Thoracic aorta (tissue), 2 donors: ENCODE measurements around the gene MGAT3. TPM values are rescaled to one million over a fixed set of nuclear protein-coding genes. Genes with fewer than 3 reads are reported as not detected.
A peak's percentile ranks its signal among the peaks of the same experiment; 100 is the strongest.

Source experiments
- ATAC-seq: fragments of 150-250 bp; one replicate; pipeline ENCODE4 v1.8.0; 2017; ENCODE audit warnings: low read depth; ENCODE audit not compliant: insufficient number of reproducible peaks, low FRiP score
- DNase-seq: peaks from one replicate; pipeline ENCODE4 v3.0.0-alpha.2; 2020; ENCODE audit warnings: low spot score
- H3K27ac ChIP-seq, 2 donors: fragments of 200-600 bp; sonication (generic); 1 replicate in 1 of 2; 2 replicates in 1 of 2; pipeline ENCODE4 v1.5.1; 2016; ENCODE audit warnings: mild to moderate bottlenecking in 2 of 2, moderate library complexity in 2 of 2
- H3K27me3 ChIP-seq: fragments of 200-600 bp; sonication (generic); replicated peaks from 2 replicates; pipeline ENCODE4 v1.6.0; 2016; ENCODE audit warnings: mild to moderate bottlenecking; ENCODE audit not compliant: insufficient read depth
- H3K36me3 ChIP-seq: fragments of 200-600 bp; sonication (generic); one replicate; pipeline ENCODE4 v1.5.1; 2016
- H3K4me1 ChIP-seq, 2 donors: fragments of 200-600 bp; sonication (generic); 1 replicate in 1 of 2; 2 replicates in 1 of 2; pipeline versions ENCODE4 v1.5.1 to v1.6.0; 2016; ENCODE audit warnings: low read depth in 2 of 2, mild to moderate bottlenecking in 1 of 2; ENCODE audit not compliant: control insufficient read depth in 1 of 2
- H3K4me3 ChIP-seq: fragments of 200-600 bp; sonication (generic); 2 replicates; pipeline ENCODE4 v1.5.1; 2016; ENCODE audit warnings: mild to moderate bottlenecking
- H3K9me3 ChIP-seq: fragments of 200-600 bp; sonication (generic); 2 replicates; pipeline ENCODE4 v1.5.1; 2016
- total RNA-seq, 2 donors: library from RNA; depleted of rRNA; stranded (reverse); fragments of >200 nt; gene quantifications; one replicate each; pipeline versions ENCODE4 v1.1.0 to v1.2.3, GENCODE V29; 2016
- TF ChIP-seq, protein P1 (sequence below): fragments of 200-600 bp; sonication (generic); IDR thresholded peaks from one replicate; pipeline ENCODE4 v1.5.1; 2019; ENCODE audit warnings: antibody characterized with exemption

MGAT3 gene
- total RNA-seq, 2 donors from 2014 or later: 1.1 to 3.2 TPM

- Histone ChIP-seq H3K27ac (peak overlapping the region; percentile 100), H3K36me3 (peaks cover 34% of the 10 kb centered on the region), H3K4me3 (peak overlapping the region; percentile 95), H3K4me1 (peaks cover 31 to 74% of the 10 kb centered on the region in 2 donors), H3K9me3 (no peaks in the 10 kb centered on the region), H3K27me3 (no peaks in the 10 kb centered on the region)
- ATAC-seq (no peak), DNase-seq (no peak)
- TF ChIP-seq, protein P1, sequence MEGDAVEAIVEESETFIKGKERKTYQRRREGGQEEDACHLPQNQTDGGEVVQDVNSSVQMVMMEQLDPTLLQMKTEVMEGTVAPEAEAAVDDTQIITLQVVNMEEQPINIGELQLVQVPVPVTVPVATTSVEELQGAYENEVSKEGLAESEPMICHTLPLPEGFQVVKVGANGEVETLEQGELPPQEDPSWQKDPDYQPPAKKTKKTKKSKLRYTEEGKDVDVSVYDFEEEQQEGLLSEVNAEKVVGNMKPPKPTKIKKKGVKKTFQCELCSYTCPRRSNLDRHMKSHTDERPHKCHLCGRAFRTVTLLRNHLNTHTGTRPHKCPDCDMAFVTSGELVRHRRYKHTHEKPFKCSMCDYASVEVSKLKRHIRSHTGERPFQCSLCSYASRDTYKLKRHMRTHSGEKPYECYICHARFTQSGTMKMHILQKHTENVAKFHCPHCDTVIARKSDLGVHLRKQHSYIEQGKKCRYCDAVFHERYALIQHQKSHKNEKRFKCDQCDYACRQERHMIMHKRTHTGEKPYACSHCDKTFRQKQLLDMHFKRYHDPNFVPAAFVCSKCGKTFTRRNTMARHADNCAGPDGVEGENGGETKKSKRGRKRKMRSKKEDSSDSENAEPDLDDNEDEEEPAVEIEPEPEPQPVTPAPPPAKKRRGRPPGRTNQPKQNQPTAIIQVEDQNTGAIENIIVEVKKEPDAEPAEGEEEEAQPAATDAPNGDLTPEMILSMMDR: no peak
These were observed 65.9 kb downstream of the MGAT3 start for GRCh38 chr22:39522567-39523300.

DNA sequence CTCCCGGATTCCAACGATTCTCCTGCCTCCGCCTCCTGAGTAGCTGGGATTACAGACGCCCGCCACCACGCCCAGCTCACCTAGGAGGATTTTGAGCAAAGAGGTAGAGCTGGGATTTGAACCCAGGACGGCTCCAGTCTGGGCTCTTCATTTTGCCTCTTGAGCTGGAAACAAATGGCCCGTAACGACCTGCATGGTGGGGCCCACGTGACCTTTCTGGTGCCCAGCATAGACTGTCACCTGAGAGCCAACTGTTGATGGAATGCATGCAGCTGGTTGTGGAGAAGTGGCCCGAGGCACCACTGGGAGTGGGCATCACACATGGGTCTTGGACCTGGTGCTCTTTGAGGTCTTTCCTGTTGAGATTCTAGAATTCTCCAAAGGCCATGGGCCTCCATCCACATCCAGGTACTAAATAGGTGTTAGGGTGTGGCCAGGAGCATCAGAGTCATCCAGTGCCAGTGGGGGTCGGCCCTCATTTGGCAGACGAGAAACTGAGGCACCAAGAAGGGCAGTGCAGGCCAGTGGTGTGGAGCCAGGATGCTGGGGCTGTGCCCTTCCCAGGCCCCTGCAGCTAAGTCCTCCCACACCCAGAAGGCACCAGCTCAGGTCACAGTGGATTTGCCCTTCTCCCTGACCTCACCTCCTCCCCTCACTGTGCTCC lies 67.4 kb downstream of the MGAT3 start:
- Histone ChIP-seq H3K27ac (peak overlapping the region; percentile 22 to 33), H3K4me1 (peaks cover 28 to 75% of the 10 kb centered on the region in 2 donors), H3K4me3 (peak overlapping the region; percentile 95), H3K36me3 (peaks cover 34% of the 10 kb centered on the region), H3K27me3 (no peaks in the 10 kb centered on the region), H3K9me3 (no peaks in the 10 kb centered on the region)
- TF ChIP-seq, protein P1: no peak
- no peak for ATAC-seq
- DNase-seq: no peak

DNA sequence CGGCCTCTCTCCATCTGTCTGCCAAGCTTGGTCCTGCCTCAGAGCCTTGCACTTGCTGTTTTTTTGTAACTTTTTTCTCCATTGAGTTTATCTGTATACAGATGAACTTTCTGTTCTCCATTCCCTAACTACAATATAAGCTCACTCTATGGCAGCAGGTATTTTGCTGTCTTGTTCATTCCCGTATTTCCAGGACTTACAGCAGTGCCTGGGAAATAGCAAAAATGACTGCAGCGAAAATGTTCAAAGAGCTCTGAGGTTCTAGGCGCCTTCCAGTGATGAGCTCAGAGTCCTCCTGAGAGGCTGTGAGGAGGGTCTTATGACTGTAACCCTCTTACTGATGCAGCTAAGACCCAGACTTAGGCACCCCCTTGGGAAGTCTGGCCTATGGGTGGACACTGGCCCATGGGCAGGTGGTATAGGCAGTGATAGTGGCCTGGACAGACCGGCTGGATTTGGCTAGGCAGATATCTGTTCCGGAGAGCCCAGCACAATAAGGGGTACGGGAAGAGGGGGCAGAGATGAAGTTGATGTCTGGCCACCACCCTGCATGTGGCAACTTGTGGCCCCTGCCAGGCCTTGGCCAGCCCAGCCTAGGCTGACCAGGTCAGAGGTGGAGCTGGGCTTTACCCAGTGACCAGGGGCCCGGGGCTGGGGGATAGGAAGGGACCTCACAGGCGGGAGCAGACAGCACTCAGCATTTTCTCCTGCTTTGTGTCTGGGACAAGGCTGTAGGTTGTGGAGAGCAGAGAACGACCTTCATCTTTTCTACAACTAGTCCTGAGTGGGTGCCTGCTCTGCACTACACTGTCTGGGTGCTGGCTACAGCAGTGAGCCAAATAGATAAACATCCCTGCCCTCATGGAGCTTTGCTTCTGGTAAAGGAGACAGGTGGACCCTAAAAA lies 68.2 kb downstream of the MGAT3 start:
- ATAC-seq (no peak), DNase-seq (no peak)
- H3K27me3 ChIP-seq: no peaks in the 10 kb centered on the region
- H3K4me3 ChIP-seq: no peak overlapping the region
- TF ChIP-seq, protein P1: no peak
- peak overlapping the region; percentile 22 to 33 for H3K27ac ChIP-seq
- H3K9me3 ChIP-seq: no peaks in the 10 kb centered on the region
- peaks cover 37% of the 10 kb centered on the region for H3K36me3 ChIP-seq
- H3K4me1 ChIP-seq: peaks cover 34 to 81% of the 10 kb centered on the region in 2 donors

- H3K4me1 ChIP-seq: peaks cover 38 to 87% of the 10 kb centered on the region in 2 donors
- no peaks in the 10 kb centered on the region for H3K27me3 ChIP-seq
- no peaks in the 10 kb centered on the region for H3K9me3 ChIP-seq
- no peak for ATAC-seq
- DNase-seq: no peak
- peaks cover 37% of the 10 kb centered on the region for H3K36me3 ChIP-seq
- TF ChIP-seq, protein P1: no peak
- H3K27ac ChIP-seq: no peak overlapping the region
- no peak overlapping the region for H3K4me3 ChIP-seq
These were observed 68.8 kb downstream of the MGAT3 start for GRCh38 chr22:39525658-39525975.

DNA sequence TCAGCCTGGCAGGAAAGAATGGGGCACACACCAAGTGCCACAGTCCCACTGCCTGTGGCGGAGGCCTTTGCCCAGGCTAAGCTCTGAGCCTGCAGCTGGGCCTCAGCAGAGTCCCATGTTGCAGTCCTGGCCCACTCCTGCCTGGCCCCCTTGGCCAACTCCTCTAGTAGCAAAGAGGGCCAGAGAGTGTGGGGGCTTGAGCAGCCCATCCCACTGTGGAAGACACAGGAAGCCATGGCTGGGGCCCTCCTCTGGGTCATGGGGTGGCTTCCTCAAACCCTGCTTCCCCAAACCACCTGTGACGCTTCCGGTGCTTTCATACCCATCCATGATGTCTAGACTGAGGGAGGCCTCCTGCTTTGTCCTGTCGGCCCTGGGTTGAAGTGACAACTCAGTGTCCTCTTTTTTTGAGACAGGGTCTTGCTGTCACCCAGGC lies 69.9 kb downstream of the MGAT3 start:
- TF ChIP-seq, protein P1: no peak
- DNase-seq: no peak
- ATAC-seq: no peak
- Histone ChIP-seq H3K27ac (no peak overlapping the region), H3K4me1 (peaks cover 48 to 97% of the 10 kb centered on the region in 2 donors), H3K9me3 (no peaks in the 10 kb centered on the region), H3K4me3 (no peak overlapping the region), H3K36me3 (peaks cover 31% of the 10 kb centered on the region), H3K27me3 (no peaks in the 10 kb centered on the region)
